K562 (cell line): ENCODE results near the gene KMT5B. TPM values are rescaled to one million over a fixed set of nuclear protein-coding genes. Genes with fewer than 3 reads are reported as not detected.
A peak's percentile ranks its signal among the peaks of the same experiment; 100 is the strongest.

ENCODE experiments used
- CHD1 ChIP-seq: fragments of 200-600 bp; sonication (generic); IDR thresholded peaks from one replicate; pipeline ENCODE4 v1.6.1; 2012; ENCODE audit warnings: mild to moderate bottlenecking, moderate library complexity, low read length, inconsistent platforms
- ETS1 ChIP-seq: conservative IDR thresholded peaks from 2 replicates; pipeline ENCODE4 v1.6.1; 2011; ENCODE audit warnings: low read depth, mild to moderate bottlenecking, low read length; ENCODE audit not compliant: control insufficient read depth
- MAZ ChIP-seq, 2 experiments: fragments of 450-650 bp in 1 of 2; sonication (generic) in 1 of 2; formaldehyde crosslinking; IDR thresholded peaks in 1 of 2; conservative IDR thresholded peaks in 1 of 2; 2 replicates each; pipeline versions ENCODE4 v1.4.0 to v1.5.0; 2020; ENCODE audit warnings: mild to moderate bottlenecking in 1 of 2, missing genetic modification reagents in 1 of 2
- MYNN ChIP-seq, 2 experiments: sonication (generic); formaldehyde crosslinking in 1 of 2; IDR thresholded peaks; 2 replicates each; pipeline versions ENCODE4 v1.5.0 to v1.6.1; 2016 to 2020; ENCODE audit warnings: antibody characterized with exemption in 1 of 2, missing genetic modification reagents in 1 of 2
- SIN3A ChIP-seq, 2 experiments: fragments of 150-350 bp in 1 of 2; IDR thresholded peaks; 2 replicates each; pipeline ENCODE4 v1.6.1; 2011 to 2016; ENCODE audit warnings: borderline replicate concordance in 2 of 2, low read depth in 2 of 2, low read length in 2 of 2, mild to moderate bottlenecking in 2 of 2, moderate library complexity in 2 of 2; ENCODE audit not compliant: control insufficient read depth in 1 of 2
- TAF7 ChIP-seq: fragments of 450-650 bp; IDR thresholded peaks from 2 replicates; pipeline ENCODE4 v1.6.1; 2016; ENCODE audit warnings: missing genetic modification characterization, missing compliant biosample characterization
- TCF7 ChIP-seq: sonication (generic); IDR thresholded peaks from 2 replicates; pipeline ENCODE4 v1.6.1; 2016; ENCODE audit warnings: antibody characterized with exemption, borderline replicate concordance
- TEAD2 ChIP-seq: fragments of 450-650 bp; IDR thresholded peaks from 2 replicates; pipeline ENCODE4 v1.6.1; 2016; ENCODE audit warnings: missing genetic modification characterization, control low read depth, missing compliant biosample characterization
- UBTF ChIP-seq, 2 experiments: IDR thresholded peaks; 2 replicates each; pipeline ENCODE4 v1.6.1; 2012; ENCODE audit warnings: improper control_type of control experiment in 2 of 2, low read depth in 2 of 2, low read length in 2 of 2, borderline replicate concordance in 1 of 2
- VEZF1 ChIP-seq: fragments of 200-800 bp; sonication (Bioruptor generic); IDR thresholded peaks from 2 replicates; pipeline ENCODE4 v1.6.1; 2017; ENCODE audit warnings: missing genetic modification characterization, missing compliant biosample characterization
- YY1 ChIP-seq, 3 experiments: IDR thresholded peaks; 2 replicates each; pipeline ENCODE4 v1.6.1; 2011; ENCODE audit warnings: low read length in 2 of 3, mild to moderate bottlenecking in 2 of 3, moderate library complexity in 2 of 3, borderline replicate concordance in 1 of 3, control low read depth in 1 of 3, low read depth in 1 of 3; ENCODE audit not compliant: insufficient read depth in 3 of 3, insufficient replicate concordance in 2 of 3, control insufficient read depth in 1 of 3, insufficient read length in 1 of 3; ENCODE audit errors: extremely low read depth in 1 of 3
- ZBTB7A ChIP-seq: IDR thresholded peaks from 2 replicates; pipeline ENCODE4 v1.6.1; 2011; ENCODE audit warnings: low read depth, mild to moderate bottlenecking, low read length, moderate library complexity, borderline replicate concordance; ENCODE audit not compliant: control insufficient read depth
- ZNF224 ChIP-seq: sonication (generic); formaldehyde crosslinking; IDR thresholded peaks from 2 replicates; pipeline ENCODE4 v1.8.0; 2022; ENCODE audit warnings: mild to moderate bottlenecking, missing genetic modification reagents
- ZNF280B ChIP-seq: fragments of 250-450 bp; sonication (Bioruptor Pico); IDR thresholded peaks from 2 replicates; pipeline ENCODE4 v1.5.1; 2021; ENCODE audit warnings: mild to moderate bottlenecking
- polyA plus RNA-seq, 8 experiments: library from polyadenylated mRNA; depleted of rRNA in 4 of 8; stranded (reverse) in 5 of 8; unstranded in 3 of 8; fragments of >200 nt; fragmentation: Nextera tagmentation in 2 of 8; fragmentation: Illumina TruSeq in 1 of 8; extraction: Ambion mirVana in 2 of 8; extraction: Trizol in 1 of 8; gene quantifications; 2 replicates each; pipeline versions ENCODE4 v1.2.1 to v1.2.3, GENCODE V29; 2011 to 2014; ENCODE audit warnings: inconsistent platforms in 1 of 8, missing spikeins in 1 of 8
- total RNA-seq, 7 experiments: library from RNA; depleted of rRNA in 6 of 7; stranded (reverse); fragments of >200 nt in 6 of 7; fragmentation: Illumina TruSeq in 2 of 7; extraction: Trizol in 2 of 7; gene quantifications; 2 replicates each; pipeline versions ENCODE4 v1.2.1 to v1.2.3, GENCODE V29; 2011 to 2021; ENCODE audit warnings: low replicate concordance in 1 of 7

Gene KMT5B
- total and polyA plus RNA-seq, 9 of the 15 experiments (the other 6 are each of a cell fraction or from before 2014, with no cell fraction given), result 7.3 to 27.3 (median 20.9) TPM

- TF ChIP-seq SIN3A (IDR thresholded peaks at IDR 0.05; ENCODE audit: borderline replicate concordance in 2 of 2, control insufficient read depth in 1 of 2, low read depth in 2 of 2, low read length in 2 of 2), result 0 out of 4 replicates have a peak, but pooled peaks of 1 of the 2 experiments have one; percentile 13
- TF ChIP-seq YY1 (IDR thresholded peaks at IDR 0.05; ENCODE audit: borderline replicate concordance in 1 of 3, control insufficient read depth in 1 of 3, extremely low read depth in 1 of 3, insufficient read depth in 3 of 3, insufficient read length in 1 of 3, insufficient replicate concordance in 2 of 3, low read depth in 1 of 3, low read length in 2 of 3), result peak in 1 of 3 experiments; percentile 2
- TF ChIP-seq VEZF1 (CRISPR knock-in tag), result peak; percentile 86
- TF ChIP-seq TEAD2, result peak; percentile 18; the same call in 1 of the 2 replicates
- TF ChIP-seq UBTF (IDR thresholded peaks at IDR 0.05; ENCODE audit: borderline replicate concordance in 1 of 2, low read depth in 2 of 2, low read length in 2 of 2), result 0 out of 4 replicates have a peak, but pooled peaks of 1 of the 2 experiments have one; percentile 23
- TF ChIP-seq ZBTB7A, result peak; percentile 57; the same call in 1 of the 2 replicates
- no peak for TF ChIP-seq ZNF224 (CRISPR knock-in tag)
- TF ChIP-seq CHD1, result peak; percentile 64
- TF ChIP-seq MAZ (CRISPR knock-in tag; conservative IDR thresholded peaks at IDR 0.05 in 1 of 2, IDR thresholded peaks at IDR 0.05 in 1 of 2), result 0 out of 4 replicates have a peak, but pooled peaks of 1 of the 2 experiments have one; percentile 26
- no peak for TF ChIP-seq TAF7 (tag)
- TF ChIP-seq MYNN (IDR thresholded peaks at IDR 0.05), result no peak
- TF ChIP-seq MYNN (CRISPR knock-in tag; IDR thresholded peaks at IDR 0.05), result no peak
- TF ChIP-seq TCF7, result no peak
- TF ChIP-seq ZNF280B (CRISPR knock-in tag), result no peak
- 0 out of 2 replicates have a peak, but pooled peaks have one; percentile 45 for TF ChIP-seq ETS1
Measured at GRCh38 chr11:68120273-68121066, 92.6 kb downstream of the KMT5B start (continued).
